KMS-11 (cell line): Measurements from ENCODE around the gene PCSK5.

Experiments used
- H2AFZ ChIP-seq: fragments of 200-600 bp; sonication (generic); 2 replicates; pipeline ENCODE4 v1.6.1; 2016; ENCODE audit warnings: antibody characterized with exemption, mixed run types, low read depth
- H3K27ac ChIP-seq: fragments of 200-600 bp; sonication (generic); 2 replicates; pipeline ENCODE4 v1.6.1; 2016; ENCODE audit warnings: mild to moderate bottlenecking, mixed run types
- H3K27me3 ChIP-seq: fragments of 200-600 bp; sonication (generic); 2 replicates; pipeline ENCODE4 v1.6.1; 2017; ENCODE audit warnings: mild to moderate bottlenecking, low read depth, mixed run types, moderate library complexity; ENCODE audit not compliant: insufficient read depth
- H3K36me3 ChIP-seq: fragments of 200-600 bp; sonication (generic); 2 replicates; pipeline ENCODE4 v1.6.1; 2017; ENCODE audit warnings: mild to moderate bottlenecking, mixed run types; ENCODE audit not compliant: insufficient read depth
- H3K4me1 ChIP-seq: fragments of 200-600 bp; sonication (generic); 2 replicates; pipeline ENCODE4 v1.6.1; 2016; ENCODE audit warnings: mild to moderate bottlenecking, low read depth, mixed run types; ENCODE audit not compliant: poor library complexity, severe bottlenecking
- H3K4me2 ChIP-seq: fragments of 200-600 bp; sonication (generic); 2 replicates; pipeline ENCODE4 v1.7.0; 2016; ENCODE audit warnings: mild to moderate bottlenecking, mixed run types
- H3K4me3 ChIP-seq: fragments of 200-600 bp; sonication (generic); IDR thresholded peaks from 2 replicates; pipeline ENCODE4 v1.6.1; 2017; ENCODE audit warnings: low read depth, low read length, mixed read lengths; ENCODE audit not compliant: insufficient read depth
- H3K79me2 ChIP-seq: fragments of 200-600 bp; sonication (generic); 2 replicates; pipeline ENCODE4 v1.6.1; 2016; ENCODE audit warnings: low read depth, mixed run types; ENCODE audit not compliant: insufficient read depth
- H3K9ac ChIP-seq: fragments of 200-600 bp; sonication (generic); 2 replicates; pipeline ENCODE4 v1.6.1; 2016; ENCODE audit warnings: mild to moderate bottlenecking, mixed run types
- H4K20me1 ChIP-seq: fragments of 200-600 bp; sonication (generic); 2 replicates; pipeline ENCODE4 v1.6.1; 2016; ENCODE audit warnings: mild to moderate bottlenecking, mixed run types; ENCODE audit not compliant: insufficient read depth
- CTCF ChIP-seq: fragments of 200-600 bp; sonication (generic); conservative IDR thresholded peaks from 2 replicates; pipeline ENCODE4 v1.6.1; 2017; ENCODE audit warnings: low read depth, mild to moderate bottlenecking, antibody characterized with exemption, low read length, moderate library complexity, mixed read lengths

PCSK5 gene

DNA sequence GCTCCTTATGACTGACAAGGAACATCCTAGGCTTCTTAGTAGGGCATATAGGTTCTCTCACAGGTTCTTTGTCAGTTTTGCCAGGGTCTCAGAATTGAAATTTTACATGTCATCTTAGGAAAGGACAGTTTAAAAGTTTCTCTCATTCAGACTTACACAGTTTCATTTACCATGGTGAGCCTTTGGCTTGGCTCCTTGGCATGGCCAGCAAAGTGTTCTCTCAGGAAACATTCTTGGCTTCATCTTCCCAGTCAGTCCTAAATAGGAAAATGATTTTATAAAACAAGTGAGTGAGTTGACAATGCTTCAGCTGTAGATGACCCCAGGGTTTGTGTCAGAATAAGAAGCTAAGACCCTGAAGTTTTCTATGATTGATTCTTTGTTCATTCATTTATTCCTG is 191.6 kb downstream of the PCSK5 start:
- Histone ChIP-seq H3K4me2 (no peak overlapping the region), H3K27ac (no peak overlapping the region), H3K79me2 (no peaks in the 10 kb centered on the region), H3K27me3 (no peaks in the 10 kb centered on the region), H2AFZ (no peak overlapping the region), H3K4me1 (no peaks in the 10 kb centered on the region), H3K4me3 (no peak overlapping the region), H3K9ac (no peak overlapping the region), H3K36me3 (no peaks in the 10 kb centered on the region), H4K20me1 (no peaks in the 10 kb centered on the region)
- TF ChIP-seq CTCF: no peak

GRCh38 chr9:76085596-76085995 is 195.1 kb downstream of the PCSK5 start:
- no peaks in the 10 kb centered on the region for H3K79me2 ChIP-seq
- H2AFZ ChIP-seq: no peak overlapping the region
- TF ChIP-seq CTCF: no peak
- no peaks in the 10 kb centered on the region for H3K36me3 ChIP-seq
- no peak overlapping the region for H3K27ac ChIP-seq
- no peak overlapping the region for H3K4me3 ChIP-seq
- H3K4me1 ChIP-seq: no peaks in the 10 kb centered on the region
- H4K20me1 ChIP-seq: no peaks in the 10 kb centered on the region
- H3K27me3 ChIP-seq: no peaks in the 10 kb centered on the region
- no peak overlapping the region for H3K4me2 ChIP-seq
- H3K9ac ChIP-seq: no peak overlapping the region

GRCh38 chr9:76086539-76086938 is 196.1 kb downstream of the PCSK5 start:
- no peaks in the 10 kb centered on the region for H3K27me3 ChIP-seq
- H2AFZ ChIP-seq: no peak overlapping the region
- no peak overlapping the region for H3K9ac ChIP-seq
- H3K27ac ChIP-seq: no peak overlapping the region
- H3K4me3 ChIP-seq: no peak overlapping the region
- no peak for TF ChIP-seq CTCF
- no peaks in the 10 kb centered on the region for H4K20me1 ChIP-seq
- H3K36me3 ChIP-seq: no peaks in the 10 kb centered on the region
- no peaks in the 10 kb centered on the region for H3K79me2 ChIP-seq
- H3K4me1 ChIP-seq: no peaks in the 10 kb centered on the region
- H3K4me2 ChIP-seq: no peak overlapping the region

- H2AFZ ChIP-seq: no peak overlapping the region
Observed at GRCh38 chr9:76087976-76088375, 197.5 kb downstream of the PCSK5 start.

More at GRCh38 chr9:76087976-76088375, 197.5 kb downstream of the PCSK5 start:
- no peaks in the 10 kb centered on the region for H3K4me1 ChIP-seq
- H3K79me2 ChIP-seq: no peaks in the 10 kb centered on the region
- TF ChIP-seq CTCF: no peak
- H4K20me1 ChIP-seq: no peaks in the 10 kb centered on the region
- H3K36me3 ChIP-seq: no peaks in the 10 kb centered on the region
- H3K27me3 ChIP-seq: no peaks in the 10 kb centered on the region
- H3K27ac ChIP-seq: no peak overlapping the region
- H3K9ac ChIP-seq: no peak overlapping the region
- no peak overlapping the region for H3K4me3 ChIP-seq
- no peak overlapping the region for H3K4me2 ChIP-seq
